ENCODE results near the gene TOMT. TPM values are rescaled to one million over a fixed set of nuclear protein-coding genes. Genes with fewer than 3 reads are reported as not detected.

TOMT gene
- total and polyA plus RNA-seq, 2 of the 13 experiments (the other 11 are each of a cell fraction or from before 2014, with no cell fraction given) = not detected

GRCh38 chr11:72061739-72062396 lies 43.9 kb upstream of the TOMT start (continued):
- TF ChIP-seq TBX2 (CRISPR knock-in tag; IDR thresholded peaks at IDR 0.05; ENCODE audit: borderline replicate concordance) (no peak), CENPBD1 (CRISPR knock-in tag; IDR thresholded peaks at IDR 0.05; ENCODE audit: borderline replicate concordance, low read depth) (no peak), HNRNPK (IDR thresholded peaks at IDR 0.05; ENCODE audit: low read depth, low read length, poor library complexity, severe bottlenecking) (no peak), POGZ (CRISPR knock-in tag; IDR thresholded peaks at IDR 0.05) (no peak)

GRCh38 chr11:72066855-72067254 lies 38.9 kb upstream of the TOMT start:
- no peak overlapping the region for H3K4me2 ChIP-seq (ENCODE audit: low read depth, low read length)
- no peak for FAIRE-seq
- no peak overlapping the region for H3K4me3 ChIP-seq (replicated peaks in 1 of 3; ENCODE audit: insufficient read depth in 1 of 3, low read depth in 2 of 3, low read length in 3 of 3)
- peaks cover 43% of the 10 kb centered on the region for H3K79me2 ChIP-seq (ENCODE audit: insufficient read depth, low read length)
- H3K4me1 ChIP-seq (ENCODE audit: insufficient read depth, low read length) = peaks cover 16% of the 10 kb centered on the region
- intact Hi-C loops (cut with micrococcal nuclease; ENCODE audit: unreplicated experiment) = no loop called here
- H3K9me3 ChIP-seq (ENCODE audit: low read length) = no peaks in the 10 kb centered on the region
- H3K9ac ChIP-seq (ENCODE audit: insufficient read depth, low read depth, low read length) = no peak overlapping the region
- ATAC-seq = no peak
- no peak overlapping the region for H3K27ac ChIP-seq (ENCODE audit: extremely low read length, insufficient read depth, low read length)
- no peak overlapping the region for H2AFZ ChIP-seq (ENCODE audit: low read length)
- in situ Hi-C loops (cut with HindIII; ENCODE audit: extremely low pct_ligation_motif_present, low pct_unique_long_range_greater_than_20kb) = no loop called here
- peaks cover 0 to 26% of the 10 kb centered on the region in 2 experiments; a peak in 2 of 5 replicates for H3K36me3 ChIP-seq (replicated peaks in 1 of 2; ENCODE audit: control insufficient read depth in 1 of 2, insufficient read depth in 2 of 2, low read length in 2 of 2)
- H4K20me1 ChIP-seq (ENCODE audit: insufficient read depth, low read length) = no peaks in the 10 kb centered on the region
- H3K27me3 ChIP-seq (ENCODE audit: control insufficient read depth in 1 of 2, insufficient read depth in 2 of 2, low read length in 2 of 2) = no peaks in the 10 kb centered on the region
- BruUV-seq (replicated peaks) = no TSS peak
- CTCF ChIA-PET (ENCODE audit: low intra/inter-chr PET ratio, low total read pairs) = no interaction called here
- POLR2A ChIA-PET = interaction anchor here (1.1 to 1.4 kb wide), 3 partner anchors 13 to 26 kb away, joined by 3 to 4 read pairs (median 4); no protein-coding TSS in a partner anchor
- DNase-seq (ENCODE audit: low spot score) = no peak
- TF ChIP-seq TOPORS (CRISPR knock-in tag; IDR thresholded peaks at IDR 0.05) (no peak), SMARCE1 (IDR thresholded peaks at IDR 0.05; ENCODE audit: borderline replicate concordance) (no peak), ZNF414 (CRISPR knock-in tag; IDR thresholded peaks at IDR 0.05) (no peak), HMGA1 (CRISPR knock-in tag; conservative IDR thresholded peaks at IDR 0.05) (no peak), ZNF577 (CRISPR knock-in tag; IDR thresholded peaks at IDR 0.05; ENCODE audit: borderline replicate concordance, low read depth) (no peak), HMGXB4 (CRISPR knock-in tag; IDR thresholded peaks at IDR 0.05; ENCODE audit: borderline replicate concordance in 1 of 2, low read depth in 1 of 2) (no peak), THAP8 (CRISPR knock-in tag; IDR thresholded peaks at IDR 0.05; ENCODE audit: borderline replicate concordance) (no peak), KAT7 (CRISPR knock-in tag; IDR thresholded peaks at IDR 0.05; ENCODE audit: borderline replicate concordance) (no peak), ZBTB7B (CRISPR knock-in tag; IDR thresholded peaks at IDR 0.05) (no peak), AKAP8 (CRISPR knock-in tag; IDR thresholded peaks at IDR 0.05) (no peak)

Measured in HepG2 (cell line).